Measurements from ENCODE around the gene EPN2.

EPN2 gene

GRCh38 chr17:19336938-19337711 lies 100.0 kb downstream of the EPN2 start:
- TF ChIP-seq CTCF (conservative IDR thresholded peaks at IDR 0.05; ENCODE audit: low read depth, low read length), result peak; percentile 26
- no peak for DNase-seq (ENCODE audit: low read depth)

GRCh38 chr17:19337712-19338023 lies 100.5 kb downstream of the EPN2 start:
- DNase-seq (ENCODE audit: low read depth), result no peak
- no peak overlapping the region for H3K4me3 ChIP-seq (ENCODE audit: low read length)
- no peak for TF ChIP-seq CTCF (conservative IDR thresholded peaks at IDR 0.05; ENCODE audit: low read depth, low read length)

More at GRCh38 chr17:19336938-19337711, 100.0 kb downstream of the EPN2 start:
- no peak overlapping the region for H3K4me3 ChIP-seq (ENCODE audit: low read length)

- peak; percentile 26 for DNase-seq (ENCODE audit: low read depth)
- TF ChIP-seq CTCF (conservative IDR thresholded peaks at IDR 0.05; ENCODE audit: low read depth, low read length), result peak; percentile 79
- no peak overlapping the region for H3K4me3 ChIP-seq (ENCODE audit: low read length)
These were observed 101.1 kb downstream of the EPN2 start for GRCh38 chr17:19338031-19338990.

- no peak overlapping the region for H3K4me3 ChIP-seq (ENCODE audit: low read length)
- no peak for TF ChIP-seq CTCF (conservative IDR thresholded peaks at IDR 0.05; ENCODE audit: low read depth, low read length)
- DNase-seq (ENCODE audit: low read depth), result no peak
These were observed 102.2 kb downstream of the EPN2 start for GRCh38 chr17:19339341-19339815.

GRCh38 chr17:19341211-19341631 lies 104.1 kb downstream of the EPN2 start:
- DNase-seq (ENCODE audit: low read depth), result no peak

More at GRCh38 chr17:19341211-19341631, 104.1 kb downstream of the EPN2 start:
- no peak overlapping the region for H3K4me3 ChIP-seq (ENCODE audit: low read length)
- TF ChIP-seq CTCF (conservative IDR thresholded peaks at IDR 0.05; ENCODE audit: low read depth, low read length), result no peak
